GM18505 (cell line): ENCODE data around the gene TAS2R4.
"Not testable (repeated sequence)": the region's sequence is repeated elsewhere in the genome, so short reads cannot be mapped to it uniquely, and the experiment has no call there.

Experiments
- ATAC-seq: cut with Tn5 transposase; IDR thresholded peaks from one replicate; pipeline ENCODE4 v1.9.1; 2021; ENCODE audit not compliant: unreplicated experiment
- POLR2A ChIP-seq: IDR thresholded peaks from 4 replicates; pipeline ENCODE4 v1.6.1; 2011; ENCODE audit warnings: borderline replicate concordance; ENCODE audit not compliant: insufficient read depth, insufficient read length; ENCODE audit errors: extremely low read depth

Gene TAS2R4, protein sequence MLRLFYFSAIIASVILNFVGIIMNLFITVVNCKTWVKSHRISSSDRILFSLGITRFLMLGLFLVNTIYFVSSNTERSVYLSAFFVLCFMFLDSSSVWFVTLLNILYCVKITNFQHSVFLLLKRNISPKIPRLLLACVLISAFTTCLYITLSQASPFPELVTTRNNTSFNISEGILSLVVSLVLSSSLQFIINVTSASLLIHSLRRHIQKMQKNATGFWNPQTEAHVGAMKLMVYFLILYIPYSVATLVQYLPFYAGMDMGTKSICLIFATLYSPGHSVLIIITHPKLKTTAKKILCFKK

DNA sequence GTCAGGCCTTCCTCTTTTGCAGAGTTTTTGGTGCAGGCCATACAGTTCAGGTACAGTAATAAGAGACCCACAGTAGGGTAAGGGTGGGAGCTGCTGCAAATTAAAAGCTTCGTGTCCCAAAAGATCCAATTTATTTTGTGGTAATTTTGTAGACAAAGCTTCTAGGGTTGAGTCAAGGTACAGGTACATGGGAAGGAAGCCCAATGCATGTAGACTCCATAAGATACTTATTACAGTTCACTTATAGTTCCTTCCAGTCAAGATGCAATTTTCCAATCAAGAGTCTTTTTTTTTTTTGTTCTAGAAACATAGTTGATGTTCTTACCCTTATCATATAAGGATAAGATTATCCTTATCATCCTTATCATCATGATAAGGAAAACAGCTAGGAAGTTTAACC is at the start of gene TAS2R4:
Gene TAS2R4, plus strand, starts transcription at position 301 of the 400 bp plus-strand sequence. CDS start 1,815 bp downstream, outside the sequence.
- no peak for TF ChIP-seq POLR2A
- no peak for ATAC-seq

DNA sequence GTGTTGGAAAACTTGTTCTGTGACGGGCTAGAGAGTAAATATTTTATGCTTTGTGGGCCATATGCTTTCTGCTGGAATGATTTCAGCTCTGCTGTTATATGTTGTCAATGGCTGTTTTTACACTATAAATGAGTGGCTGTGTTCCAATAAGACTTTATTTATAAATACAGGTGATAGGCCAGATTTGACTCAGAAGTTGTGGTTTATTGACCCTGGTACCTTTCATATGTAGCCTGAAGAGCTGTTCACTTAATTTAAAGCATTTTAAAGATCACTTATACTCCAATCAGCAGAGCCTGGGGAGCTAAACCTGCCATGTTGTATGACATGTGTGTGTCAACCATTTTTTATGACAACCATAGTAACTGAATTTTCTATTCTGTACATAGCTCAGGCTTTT is 47.5 kb upstream of the TAS2R4 start:
- no peak for TF ChIP-seq POLR2A
- ATAC-seq, result no peak

DNA sequence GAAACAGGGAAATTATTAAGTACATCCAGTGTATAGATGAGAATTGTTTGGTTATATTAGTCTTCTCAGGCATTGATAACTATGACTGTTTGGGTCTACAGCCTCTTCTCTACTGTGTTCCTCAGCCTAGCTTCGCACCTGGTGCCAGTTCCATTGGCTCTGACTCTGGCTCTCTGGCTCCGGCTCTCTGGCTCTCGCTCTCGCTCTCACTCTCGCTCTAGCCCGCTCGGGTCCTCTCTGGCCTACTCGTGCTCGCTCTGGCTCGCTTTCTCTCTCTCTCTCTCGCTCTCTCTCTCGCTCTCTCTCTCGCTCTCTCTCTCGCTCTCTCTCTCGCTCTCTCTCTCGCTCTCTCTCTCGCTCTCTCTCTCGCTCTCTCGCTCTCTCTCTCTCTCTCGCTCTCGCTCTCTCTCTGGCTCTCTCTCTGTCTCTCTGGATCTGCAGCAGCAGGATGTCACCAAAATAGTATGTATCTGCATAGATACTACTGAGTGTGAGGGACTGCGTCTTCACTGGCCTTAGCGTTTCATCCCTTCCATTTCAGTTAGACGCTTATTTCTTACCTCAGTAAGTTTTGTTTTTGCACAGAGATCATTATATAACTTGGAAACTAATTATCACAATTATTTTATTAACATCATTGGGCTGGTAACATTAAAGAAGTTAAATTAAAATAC is 44.9 kb upstream of the TAS2R4 start:
- no peak for TF ChIP-seq POLR2A
- no peak for ATAC-seq

DNA sequence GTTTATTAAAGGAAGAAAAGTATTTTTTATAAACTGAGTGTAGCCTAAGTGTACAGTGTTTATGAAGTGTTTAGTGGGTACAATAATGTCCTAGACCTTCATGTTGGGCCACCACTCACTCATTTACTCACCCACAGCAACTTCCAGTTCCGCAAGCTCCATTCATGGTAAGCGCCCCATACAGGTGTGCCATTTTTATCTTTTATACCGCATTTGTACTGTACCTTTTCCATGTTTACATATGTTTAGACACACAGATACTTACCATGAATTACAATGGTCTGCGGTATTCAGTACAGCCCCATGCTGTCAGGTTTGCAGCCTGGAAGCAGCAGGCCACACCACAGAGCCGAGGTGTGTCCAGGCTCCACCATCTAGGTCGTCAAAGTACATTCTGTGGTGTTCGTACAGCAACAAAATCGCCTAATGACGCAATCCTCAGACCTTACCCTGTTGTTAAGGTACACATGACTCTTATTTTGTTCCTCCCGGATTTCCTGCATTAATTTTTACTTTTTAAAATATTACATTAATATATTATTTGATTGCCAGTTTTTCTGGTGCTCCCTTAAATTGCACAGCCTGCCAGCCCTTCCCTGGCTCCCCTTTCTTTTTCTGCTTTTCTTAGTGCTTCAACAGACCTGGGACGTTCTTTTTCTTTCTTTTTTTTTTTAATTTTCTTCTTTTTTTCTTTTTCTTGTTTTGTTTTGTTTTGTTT is 39.2 kb upstream of the TAS2R4 start:
- ATAC-seq, result no peak
- no peak for TF ChIP-seq POLR2A

DNA sequence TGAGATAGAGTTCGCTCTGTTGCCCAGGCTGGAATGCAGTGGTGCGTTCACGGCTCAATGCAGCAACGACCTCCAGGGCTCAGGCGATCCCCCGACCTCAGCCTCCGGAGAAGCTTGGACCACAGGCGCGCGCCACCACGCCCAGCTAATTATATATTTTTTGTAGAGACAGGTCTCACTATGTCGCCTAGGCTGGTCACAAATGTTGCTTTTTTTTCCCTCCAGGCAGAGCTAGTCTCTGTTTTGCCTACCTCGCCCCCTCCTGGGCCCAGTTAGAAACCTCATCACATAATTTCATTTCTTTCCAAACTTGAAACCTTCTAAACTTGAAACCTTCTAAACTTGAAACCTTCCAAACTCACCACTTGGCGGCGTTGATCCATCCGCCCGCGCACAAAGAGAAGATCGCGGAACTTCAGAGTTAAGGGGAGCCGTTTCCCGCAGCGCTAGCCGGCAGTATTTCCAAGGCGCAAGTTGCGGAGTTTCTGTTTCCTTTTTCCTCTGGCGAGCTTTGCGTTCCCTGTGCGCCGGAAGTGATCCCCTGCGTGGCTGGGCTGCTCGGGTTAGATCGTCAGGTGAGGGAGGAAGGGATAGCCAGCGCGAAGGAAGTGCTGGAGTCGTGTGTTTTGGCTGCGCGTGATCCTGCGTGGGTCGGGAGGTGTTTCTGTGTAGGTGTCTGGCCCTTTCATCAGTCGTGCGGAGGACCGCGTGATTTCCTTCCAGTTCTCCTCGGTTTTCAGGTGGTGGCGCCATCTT is 38.5 kb upstream of the TAS2R4 start, which contains the start of gene SSBP1:
Gene SSBP1, plus strand, starts transcription at position 523 of the 756 bp plus-strand sequence. CDS start 809 bp downstream, outside the sequence.
- peak; percentile 90 for ATAC-seq
- TF ChIP-seq POLR2A, result peak; percentile 96

GRCh38 chr7:141738592-141739013 is 37.9 kb upstream of the TAS2R4 start:
- no peak for ATAC-seq
- no peak for TF ChIP-seq POLR2A

DNA sequence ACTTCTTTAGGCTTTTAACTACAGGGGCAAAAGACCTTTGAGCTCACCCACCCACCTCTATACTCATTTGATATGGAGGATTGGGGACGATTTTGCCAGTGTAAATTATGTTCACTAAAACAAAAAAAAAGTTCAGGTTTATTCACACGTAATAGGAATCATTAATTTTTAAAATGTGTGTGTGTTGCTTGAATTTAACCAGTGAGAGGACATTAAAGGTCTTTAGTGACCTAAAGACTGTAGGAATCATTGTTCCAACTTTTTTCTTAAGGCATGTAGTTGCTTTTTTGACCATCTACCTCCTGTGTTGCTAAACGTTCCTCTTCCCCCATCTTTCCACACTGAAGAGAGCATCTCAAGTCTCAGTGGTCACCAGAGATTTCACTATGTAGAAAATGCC is 37.2 kb upstream of the TAS2R4 start:
- no peak for TF ChIP-seq POLR2A
- ATAC-seq, result no peak

DNA sequence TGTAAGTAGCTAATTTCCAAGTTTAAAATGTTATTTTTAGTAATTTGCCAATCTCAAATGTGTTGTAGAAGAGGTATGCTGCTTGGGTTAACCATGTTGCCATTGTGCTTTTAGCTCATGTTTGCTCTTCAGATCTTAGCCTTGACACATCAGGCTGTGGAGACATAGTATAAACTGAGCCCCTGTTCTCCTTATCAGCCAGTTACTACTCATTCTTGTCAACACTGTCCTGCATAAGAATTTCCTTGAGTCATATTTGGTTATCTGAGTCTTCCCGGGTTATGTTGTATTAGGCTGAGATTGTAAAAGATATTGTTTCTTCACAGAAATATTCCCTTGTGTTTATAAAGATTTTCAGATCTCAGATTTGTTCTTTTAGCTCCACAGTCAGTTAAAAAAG is 34.2 kb upstream of the TAS2R4 start:
- TF ChIP-seq POLR2A, result no peak
- no peak for ATAC-seq

GRCh38 chr7:141744131-141744530 is 32.3 kb upstream of the TAS2R4 start:
- no peak for TF ChIP-seq POLR2A
- ATAC-seq, result no peak

- no peak for TF ChIP-seq POLR2A
- ATAC-seq, result no peak
Observed at GRCh38 chr7:141748396-141748795, 28.1 kb upstream of the TAS2R4 start.

GRCh38 chr7:141751904-141752303 is 24.6 kb upstream of the TAS2R4 start:
- not testable (repeated sequence) for ATAC-seq

- no peak for TF ChIP-seq POLR2A
- ATAC-seq, result no peak
Observed at GRCh38 chr7:141752634-141753033, 23.8 kb upstream of the TAS2R4 start.

DNA sequence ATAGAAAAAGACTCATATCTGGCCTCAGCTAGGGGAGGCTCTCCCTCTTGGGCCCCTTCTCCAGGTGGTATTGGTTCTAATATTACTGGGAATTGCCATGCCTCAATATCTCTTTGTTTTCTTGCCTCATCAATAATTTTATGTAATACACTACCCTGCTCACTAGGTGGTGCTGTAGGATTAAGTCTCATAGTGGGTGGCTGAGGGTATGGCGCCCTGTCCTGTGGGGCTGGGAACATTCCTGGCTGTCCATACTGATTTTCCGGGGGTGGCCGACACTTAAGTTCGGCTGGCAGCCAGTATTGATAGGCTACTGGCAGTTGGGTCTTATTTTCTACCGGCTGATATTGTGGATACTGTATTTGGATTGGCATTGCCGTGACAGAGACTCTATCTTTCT is 21.5 kb upstream of the TAS2R4 start:
- no peak for TF ChIP-seq POLR2A
- no peak for ATAC-seq
